GM13977 (cell line): Measurements from ENCODE around the gene LSS.
"Not testable (repeated sequence)": the region's sequence is repeated elsewhere in the genome, so short reads cannot be mapped to it uniquely, and the experiment has no call there.

Experiments used
- DNase-seq: peaks from one replicate; pipeline ENCODE4 v3.0.0; 2012; ENCODE audit warnings: low spot score
- CTCF ChIP-seq: IDR thresholded peaks from 2 replicates; pipeline ENCODE4 v1.5.1; 2012; ENCODE audit warnings: mild to moderate bottlenecking, control low read depth; ENCODE audit not compliant: insufficient read depth; ENCODE audit errors: extremely low read depth, missing control alignments
- in situ Hi-C: fragments of 300-500 bp; cut with MboI; formaldehyde crosslinking; loops from one replicate; pipeline ENCODE4 v1.12.0; 2022; ENCODE audit warnings: low sequenced_read_pairs, low pct_unique_long_range_greater_than_20kb, mixed read lengths, inconsistent platforms; ENCODE audit not compliant: unreplicated experiment

LSS gene

DNA sequence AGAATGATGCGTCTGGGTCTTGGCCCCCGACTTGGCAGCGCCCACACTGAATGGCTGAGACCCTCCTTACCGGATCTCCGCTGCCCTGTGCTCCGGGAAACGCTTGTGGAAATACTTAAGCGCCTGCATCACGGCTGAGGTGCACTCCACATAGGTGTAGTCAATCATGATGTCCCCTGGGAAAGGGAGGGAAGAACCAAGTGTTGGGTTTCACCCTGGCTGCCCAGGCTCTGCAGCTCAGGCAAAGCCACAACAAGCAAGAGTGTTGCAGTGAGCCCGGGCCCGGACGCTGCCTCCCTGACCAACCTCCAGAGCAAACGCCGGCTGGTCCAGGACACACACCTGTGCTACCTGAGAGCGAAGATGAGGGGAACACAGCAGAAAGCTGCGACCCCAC, 22.8 kb downstream of the LSS start:
- DNase-seq = no peak
- TF ChIP-seq CTCF = no peak
- in situ Hi-C loops = no loop called here

- DNase-seq = no peak
- TF ChIP-seq CTCF = no peak
- in situ Hi-C loops = no loop called here
These were observed 23.4 kb downstream of the LSS start for GRCh38 chr21:46205166-46205565.

DNA sequence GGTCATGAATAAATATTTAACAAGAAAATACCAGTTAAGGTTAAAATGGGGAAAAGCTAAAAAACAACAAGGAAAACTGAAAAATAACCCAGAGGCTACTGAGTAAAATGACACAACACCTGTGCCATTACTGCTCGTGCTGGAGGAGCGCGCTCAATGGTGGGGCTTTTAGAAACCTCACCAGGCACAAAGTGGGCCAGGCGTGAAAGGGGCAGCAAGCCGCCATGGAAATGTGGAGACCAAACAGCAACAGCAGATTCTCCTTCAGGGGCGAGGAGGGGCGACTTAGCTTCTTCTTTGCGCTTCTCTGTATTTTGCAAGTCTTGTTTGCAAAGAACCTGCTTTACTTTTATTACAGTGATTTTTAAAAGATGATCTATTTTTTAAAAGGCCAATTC, 25.4 kb downstream of the LSS start:
- in situ Hi-C loops = no loop called here

DNA sequence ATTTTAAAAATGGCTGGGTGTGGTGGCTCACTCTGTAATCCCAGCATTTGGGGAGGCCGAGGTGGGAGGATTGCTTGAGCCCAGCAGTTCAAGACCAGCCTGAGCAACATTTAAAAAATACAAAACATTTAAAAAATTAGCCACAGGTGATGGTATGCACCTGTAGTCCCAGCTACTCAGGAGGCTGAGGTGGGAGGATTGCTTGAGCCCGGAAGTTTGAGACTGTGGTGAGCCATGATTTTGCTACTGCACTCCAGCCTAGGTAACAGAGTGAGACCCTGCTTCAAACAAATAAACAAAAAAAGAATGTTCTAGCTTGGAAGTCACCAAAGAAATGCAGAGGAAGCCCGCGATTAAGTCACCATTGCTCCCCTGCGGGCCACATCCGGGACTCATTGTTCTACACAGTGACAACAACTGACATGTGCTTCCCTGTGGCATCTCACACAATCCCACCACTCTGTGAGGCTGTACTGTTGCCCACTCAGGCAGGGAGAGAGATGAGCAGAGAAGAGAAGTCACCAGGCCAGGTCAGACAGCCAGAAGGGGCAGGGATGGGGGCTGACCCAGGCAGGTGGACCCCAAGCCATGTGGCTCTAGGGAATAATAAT, 25.9 kb downstream of the LSS start:
- no peak for DNase-seq
- in situ Hi-C loops = no loop called here
- TF ChIP-seq CTCF = no peak

More for the DNA sequence above, 25.4 kb downstream of the LSS start:
- no peak for TF ChIP-seq CTCF
- no peak for DNase-seq

DNA sequence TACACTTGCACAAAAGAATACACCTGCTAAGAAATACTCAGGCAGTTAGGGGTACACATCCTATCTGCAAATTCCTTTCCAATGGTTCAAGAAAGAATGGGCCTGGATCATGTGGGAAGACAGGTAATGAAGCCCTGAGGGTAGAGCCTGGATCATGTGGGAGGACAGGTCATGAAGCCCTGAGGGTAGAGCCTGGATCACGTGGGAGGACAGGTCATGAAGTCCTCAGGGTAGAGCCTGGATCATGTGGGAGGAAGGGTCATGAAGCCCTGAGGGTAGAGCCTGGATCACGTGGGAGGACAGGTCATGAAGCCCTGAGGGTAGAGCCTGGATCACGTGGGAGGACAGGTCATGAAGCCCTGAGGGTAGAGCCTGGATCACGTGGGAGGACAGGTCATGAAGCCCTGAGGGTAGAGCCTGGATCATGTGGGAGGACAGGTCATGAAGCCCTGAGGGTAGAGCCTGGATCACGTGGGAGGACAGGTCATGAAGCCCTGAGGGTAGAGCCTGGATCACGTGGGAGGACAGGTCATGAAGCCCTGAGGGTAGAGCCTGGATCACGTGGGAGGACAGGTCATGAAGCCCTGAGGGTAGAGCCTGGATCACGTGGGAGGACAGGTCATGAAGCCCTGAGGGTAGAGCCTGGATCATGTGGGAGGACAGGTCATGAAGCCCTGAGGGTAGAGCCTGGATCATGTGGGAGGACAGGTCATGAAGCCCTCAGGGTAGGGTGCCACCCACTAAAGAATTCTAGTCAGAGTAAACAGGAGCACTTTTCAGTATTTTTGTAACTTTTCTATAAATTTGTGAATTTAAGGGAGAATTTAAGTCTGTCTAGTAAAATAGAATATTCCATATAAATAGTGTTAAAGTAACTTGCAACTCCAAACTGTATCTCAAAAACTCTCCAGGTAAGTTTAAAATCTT, 27.4 kb downstream of the LSS start:
- in situ Hi-C loops, DNase-seq: not testable (repeated sequence)

- in situ Hi-C loops = no loop called here
- no peak for TF ChIP-seq CTCF
- DNase-seq = no peak
These were observed 28.9 kb downstream of the LSS start for GRCh38 chr21:46199436-46200373.
